Measurements from ENCODE around the gene HDAC11. TPM values are rescaled to one million over a fixed set of nuclear protein-coding genes. Genes with fewer than 3 reads are reported as not detected.

The HDAC11 gene
- total RNA-seq, 2 experiments from 2014 or later, result 1.8 to 2.0 TPM

GRCh38 chr3:13514639-13515435, 34.7 kb downstream of the HDAC11 start:
- no peak for DNase-seq
- POLR2A ChIA-PET, result no interaction called here
- intact Hi-C loops (cut with micrococcal nuclease), result no loop called here
- Mint-ChIP-seq H3K27me3 (no peaks in the 10 kb centered on the region), H3K4me1 (ENCODE audit: low read depth) (no peaks in the 10 kb centered on the region), H3K27ac (no peak overlapping the region), H3K9me3 (no peaks in the 10 kb centered on the region), H3K36me3 (ENCODE audit: low read depth) (no peaks in the 10 kb centered on the region), H3K4me3 (no peak overlapping the region)
- CTCF ChIA-PET, result interaction anchor here (1.5 to 3.0 kb wide), 2 partner anchors 19 to 143 kb away, joined by 4 to 10 read pairs; no protein-coding TSS in a partner anchor
- ATAC-seq, result no peak
- no peak for TF ChIP-seq CTCF (IDR thresholded peaks at IDR 0.05)

- no peak for TF ChIP-seq CTCF (IDR thresholded peaks at IDR 0.05)
- DNase-seq, result no peak
- ChIA-PET POLR2A (no interaction called here), CTCF (interaction anchor here (1.5 to 3.0 kb wide), 3 partner anchors 20 to 142 kb away, joined by 3 to 10 read pairs (median 4); no protein-coding TSS in a partner anchor)
- Mint-ChIP-seq H3K9me3 (no peaks in the 10 kb centered on the region), H3K27ac (no peak overlapping the region), H3K4me1 (ENCODE audit: low read depth) (no peaks in the 10 kb centered on the region), H3K4me3 (no peak overlapping the region), H3K36me3 (ENCODE audit: low read depth) (no peaks in the 10 kb centered on the region), H3K27me3 (no peaks in the 10 kb centered on the region)
- ATAC-seq, result no peak
- intact Hi-C loops (cut with micrococcal nuclease), result no loop called here
Measured at GRCh38 chr3:13515786-13516759, 36.0 kb downstream of the HDAC11 start.

- Mint-ChIP-seq H3K27ac (no peak overlapping the region), H3K36me3 (ENCODE audit: low read depth) (no peaks in the 10 kb centered on the region), H3K4me3 (no peak overlapping the region), H3K27me3 (no peaks in the 10 kb centered on the region), H3K9me3 (peaks cover 5% of the 10 kb centered on the region), H3K4me1 (ENCODE audit: low read depth) (no peaks in the 10 kb centered on the region)
- ATAC-seq (no peak), DNase-seq (no peak)
- ChIA-PET CTCF (interaction anchor here (1.6 to 3.0 kb wide), 2 partner anchors 21 to 134 kb away, joined by 3 to 10 read pairs; no protein-coding TSS in a partner anchor), POLR2A (interaction anchor here (0.6 kb wide), 1 partner anchor 8 kb away, joined by 3 read pairs; no protein-coding TSS in a partner anchor)
- no peak for TF ChIP-seq CTCF (IDR thresholded peaks at IDR 0.05)
- intact Hi-C loops (cut with micrococcal nuclease), result no loop called here
Measured at GRCh38 chr3:13516760-13517135, 36.6 kb downstream of the HDAC11 start.

GRCh38 chr3:13517253-13517977, 37.3 kb downstream of the HDAC11 start:
- Mint-ChIP-seq H3K27me3 (no peaks in the 10 kb centered on the region), H3K36me3 (ENCODE audit: low read depth) (no peaks in the 10 kb centered on the region), H3K27ac (no peak overlapping the region), H3K9me3 (peaks cover 6% of the 10 kb centered on the region), H3K4me1 (ENCODE audit: low read depth) (no peaks in the 10 kb centered on the region), H3K4me3 (no peak overlapping the region)
- DNase-seq, result no peak
- ChIA-PET POLR2A (interaction anchor here (0.6 kb wide), 1 partner anchor 8 kb away, joined by 3 read pairs; no protein-coding TSS in a partner anchor), CTCF (interaction anchor here (1.6 to 3.0 kb wide), 2 partner anchors 21 to 133 kb away, joined by 3 to 10 read pairs; no protein-coding TSS in a partner anchor)
- intact Hi-C loops (cut with micrococcal nuclease), result no loop called here
- TF ChIP-seq CTCF (IDR thresholded peaks at IDR 0.05), result no peak
- ATAC-seq, result no peak

All from activated CD8-positive, alpha-beta T cell treated with anti-CD3 and anti-CD28 coated beads for 36 hours (primary cell).